IMR-90 (cell line): ENCODE results near the gene SCYGR3. TPM values are rescaled to one million over a fixed set of nuclear protein-coding genes. Genes with fewer than 3 reads are reported as not detected.

ENCODE experiments used
- ATAC-seq: fragments of 200-7000 bp; cut with Tn5 transposase; 2 replicates; pipeline ENCODE4 v1.9.1; 2020; ENCODE audit warnings: low read depth, mild to moderate bottlenecking, moderate library complexity
- BruUV-seq: library from RNA; stranded (reverse); fragments of 400-500 nt; replicated peaks from 2 replicates; lab custom pipeline; 2021; lab: Mats Ljungman, UMichigan
- CTCF ChIA-PET: fragments of 300-600 bp; formaldehyde crosslinking; extraction: SDS; loops from one replicate; lab custom pipeline; 2021; ENCODE audit warnings: antibody characterized with exemption; lab: Yijun Ruan, JAX
- POLR2A ChIA-PET: fragments of 300-600 bp; sonication (Branson Sonifier 250); formaldehyde crosslinking; loops from one replicate; lab custom pipeline; 2022; ENCODE audit warnings: antibody characterized with exemption; ENCODE audit not compliant: unreplicated experiment; lab: Charles Lee
- DNase-seq: peaks from one replicate; pipeline ENCODE4 v3.0.0; 2013
- H2AFZ ChIP-seq: replicated peaks from 2 replicates; pipeline ENCODE3; 2013; ENCODE audit warnings: low read length, mild to moderate bottlenecking; ENCODE audit not compliant: poor library complexity
- H2AK5ac ChIP-seq: 2 replicates; pipeline ENCODE4 v1.6.1; 2013; ENCODE audit warnings: low read depth, low read length, inconsistent platforms
- H2AK9ac ChIP-seq: replicated peaks from 2 replicates; pipeline ENCODE3; 2013; ENCODE audit warnings: mild to moderate bottlenecking, low read depth, low read length, moderate library complexity; ENCODE audit not compliant: poor library complexity
- H2BK120ac ChIP-seq: 2 replicates; pipeline ENCODE4 v1.6.1; 2013; ENCODE audit warnings: low read depth, low read length, inconsistent platforms
- H2BK15ac ChIP-seq: 3 replicates; pipeline ENCODE4 v1.6.1; 2013; ENCODE audit warnings: low read depth, low read length, inconsistent platforms
- H2BK20ac ChIP-seq: 2 replicates; pipeline ENCODE4 v1.6.1; 2013; ENCODE audit warnings: low read depth, mild to moderate bottlenecking, inconsistent platforms, low read length, moderate library complexity
- H2BK5ac ChIP-seq: 2 replicates; pipeline ENCODE4 v1.6.1; 2013; ENCODE audit warnings: mild to moderate bottlenecking, low read depth, low read length, inconsistent platforms; ENCODE audit not compliant: poor library complexity, severe bottlenecking
- H3K14ac ChIP-seq: replicated peaks from 2 replicates; pipeline ENCODE4 v1.6.1; 2013; ENCODE audit warnings: low read depth, low read length, inconsistent platforms
- H3K18ac ChIP-seq: 2 replicates; pipeline ENCODE4 v1.6.1; 2013; ENCODE audit warnings: low read depth, low read length, control low read depth
- H3K23ac ChIP-seq: 2 replicates; pipeline ENCODE4 v1.6.1; 2013; ENCODE audit warnings: low read depth, low read length, inconsistent platforms
- H3K27ac ChIP-seq: 2 replicates; pipeline ENCODE4 v1.5.1; 2013; ENCODE audit warnings: mild to moderate bottlenecking, control low read depth, low read length; ENCODE audit not compliant: insufficient read depth
- H3K27me3 ChIP-seq: 2 replicates; pipeline ENCODE4 v1.6.1; 2013; ENCODE audit warnings: low read length; ENCODE audit not compliant: control insufficient read depth, insufficient read depth
- H3K36me3 ChIP-seq: 2 replicates; pipeline ENCODE4 v1.6.1; 2013; ENCODE audit warnings: low read length, mixed read lengths; ENCODE audit not compliant: control insufficient read depth, insufficient read depth
- H3K4ac ChIP-seq: 2 replicates; pipeline ENCODE4 v1.6.1; 2013; ENCODE audit warnings: low read depth, low read length, inconsistent platforms
- H3K4me1 ChIP-seq: 2 replicates; pipeline ENCODE4 v1.6.1; 2013; ENCODE audit warnings: low read length, mixed read lengths; ENCODE audit not compliant: control insufficient read depth, insufficient read depth
- H3K4me2 ChIP-seq: 2 replicates; pipeline ENCODE4 v1.6.1; 2013; ENCODE audit warnings: low read depth, mild to moderate bottlenecking, control low read depth, low read length, moderate library complexity
- H3K4me3 ChIP-seq: 2 replicates; pipeline ENCODE4 v1.5.1; 2013; ENCODE audit warnings: low read depth, mild to moderate bottlenecking, control low read depth, low read length, moderate library complexity; ENCODE audit not compliant: insufficient read depth
- H3K56ac ChIP-seq: 2 replicates; pipeline ENCODE4 v1.6.1; 2013; ENCODE audit warnings: low read length, inconsistent platforms; ENCODE audit not compliant: insufficient read depth; ENCODE audit errors: extremely low read depth
- H3K79me1 ChIP-seq, 2 experiments: 2 replicates each; pipeline ENCODE4 v1.6.1; 2013; ENCODE audit warnings: low read length in 2 of 2, inconsistent platforms in 1 of 2, low read depth in 1 of 2
- H3K9ac ChIP-seq: 2 replicates; pipeline ENCODE4 v1.6.1; 2013; ENCODE audit warnings: low read depth, low read length, control low read depth
- H3K9me1 ChIP-seq: 2 replicates; pipeline ENCODE4 v1.6.1; 2013; ENCODE audit warnings: low read length, inconsistent platforms; ENCODE audit not compliant: insufficient read depth
- H3K9me3 ChIP-seq: 2 replicates; pipeline ENCODE4 v1.6.1; 2013; ENCODE audit warnings: low read length; ENCODE audit not compliant: control insufficient read depth, insufficient read depth
- H4K20me1 ChIP-seq: 2 replicates; pipeline ENCODE4 v1.6.1; 2013; ENCODE audit warnings: low read length, inconsistent platforms; ENCODE audit not compliant: insufficient read depth
- H4K5ac ChIP-seq: 2 replicates; pipeline ENCODE4 v1.6.1; 2013; ENCODE audit warnings: mild to moderate bottlenecking, low read depth, low read length, control low read depth
- H4K8ac ChIP-seq, 2 experiments: 2 replicates each; pipeline ENCODE4 v1.6.1; 2013; ENCODE audit warnings: low read depth in 2 of 2, low read length in 2 of 2, control low read depth in 1 of 2, inconsistent platforms in 1 of 2
- H4K91ac ChIP-seq: 2 replicates; pipeline ENCODE4 v1.6.1; 2013; ENCODE audit warnings: low read depth, low read length, inconsistent platforms; ENCODE audit not compliant: insufficient read depth
- BHLHE40 ChIP-seq: fragments of 150-350 bp; IDR thresholded peaks from 2 replicates; pipeline ENCODE4 v1.6.1; 2016; ENCODE audit warnings: mild to moderate bottlenecking, low read depth, low read length
- CEBPB ChIP-seq: IDR thresholded peaks from 2 replicates; pipeline ENCODE4 v1.6.1; 2012; ENCODE audit warnings: low read depth, low read length, improper control_type of control experiment
- FOS ChIP-seq: fragments of 150-350 bp; IDR thresholded peaks from 2 replicates; pipeline ENCODE4 v1.6.1; 2016; ENCODE audit warnings: low read depth, low read length
- MAFK ChIP-seq: IDR thresholded peaks from 2 replicates; pipeline ENCODE4 v1.6.1; 2012; ENCODE audit warnings: low read depth, low read length, improper control_type of control experiment
- MXI1 ChIP-seq: IDR thresholded peaks from 2 replicates; pipeline ENCODE4 v1.6.1; 2012; ENCODE audit warnings: low read depth, mild to moderate bottlenecking, low read length, moderate library complexity, borderline replicate concordance
- POLR2A ChIP-seq: IDR thresholded peaks from 2 replicates; pipeline ENCODE4 v1.6.1; 2012; ENCODE audit warnings: mild to moderate bottlenecking, low read depth, low read length
- RAD21 ChIP-seq: IDR thresholded peaks from 2 replicates; pipeline ENCODE4 v1.6.1; 2012; ENCODE audit warnings: low read length, improper control_type of control experiment
- RFX5 ChIP-seq: IDR thresholded peaks from 2 replicates; pipeline ENCODE4 v1.8.0; 2012; ENCODE audit warnings: low read depth, mild to moderate bottlenecking, low read length, moderate library complexity
- SMC3 ChIP-seq: fragments of 150-350 bp; IDR thresholded peaks from 2 replicates; pipeline ENCODE4 v1.6.1; 2016; ENCODE audit warnings: low read depth, mild to moderate bottlenecking, antibody characterized with exemption, low read length, moderate library complexity
- WGBS, 2 experiments: methylation state at CpG; one replicate each; pipeline versions ENCODE4 v1.1.5 to v1.1.7; 2013; ENCODE audit warnings: missing lambda C conversion rate in 2 of 2; ENCODE audit not compliant: insufficient read length in 1 of 2; ENCODE audit errors: extremely low coverage in 2 of 2; 5-methylcytosine and 5-hydroxymethylcytosine counted together
- dilution Hi-C: fragments of 300-500 bp; cut with HindIII; formaldehyde crosslinking; loops from one replicate; pipeline ENCODE4 v1.14.3; 2018; ENCODE audit warnings: low sequenced_read_pairs; ENCODE audit not compliant: unreplicated experiment
- in situ Hi-C: fragments of 300-500 bp; cut with MboI; formaldehyde crosslinking; loops from 3 replicates; pipeline ENCODE4 v1.14.3; 2019; ENCODE audit warnings: low sequenced_read_pairs, inconsistent platforms, mixed read lengths
- intact Hi-C: fragments of 100-400 bp; cut with micrococcal nuclease; formaldehyde crosslinking; loops from 2 replicates; pipeline ENCODE4 v1.10.0; 2022
- polyA plus RNA-seq, 3 experiments: library from polyadenylated mRNA; depleted of rRNA; stranded (reverse); fragments of >200 nt; gene quantifications; 2 replicates each; pipeline ENCODE4 v1.2.3, GENCODE V29; 2012; ENCODE audit warnings: low replicate concordance in 1 of 3
- total RNA-seq: library from RNA; depleted of rRNA; stranded (reverse); fragments of >200 nt; gene quantifications from 2 replicates; pipeline ENCODE4 v1.2.3, GENCODE V29; 2012
- TF ChIP-seq, protein P1 (sequence below): fragments of 150-350 bp; IDR thresholded peaks from 2 replicates; pipeline ENCODE4 v1.6.1; 2017; ENCODE audit warnings: mild to moderate bottlenecking, antibody characterized with exemption, low read length, low read depth

SCYGR3 gene
- total and polyA plus RNA-seq, 2 of the 4 experiments (the other 2 are of a cell fraction) = not detected

DNA sequence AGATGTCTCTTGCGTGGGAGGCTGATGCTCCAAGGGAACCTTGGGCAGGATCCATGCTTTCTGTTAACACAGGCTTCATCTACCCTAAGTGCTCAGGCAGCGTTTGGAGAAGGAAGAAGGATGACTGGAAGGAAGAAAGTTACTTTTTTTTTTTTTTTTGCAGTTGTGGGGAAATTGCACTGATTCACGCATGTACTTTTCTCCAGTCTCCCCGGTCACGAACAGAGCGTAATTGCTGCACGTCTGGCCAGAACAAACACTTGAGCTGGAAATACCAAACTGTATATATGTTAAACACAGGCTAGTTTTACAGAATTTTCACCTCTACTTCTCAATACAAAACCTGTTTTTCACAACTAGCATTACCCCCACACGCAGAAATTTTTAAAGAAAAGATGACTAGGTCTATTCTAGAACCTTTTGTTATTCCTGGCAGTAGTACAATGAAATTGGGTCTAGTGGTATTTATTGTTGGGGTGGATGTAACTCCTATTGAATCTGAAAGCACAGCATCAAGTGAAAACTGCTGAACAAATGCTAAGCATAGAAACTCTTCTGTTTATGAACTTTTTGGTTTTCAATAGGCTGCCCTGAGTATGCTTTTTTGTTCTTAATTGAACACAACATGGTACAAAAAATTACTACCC lies 42.7 kb upstream of the SCYGR3 start:
- no peak overlapping the region for H2BK20ac ChIP-seq
- ATAC-seq (no peak), DNase-seq (peak; percentile 19)
- no peak overlapping the region for H4K5ac ChIP-seq
- dilution Hi-C loops = no loop called here
- no peak overlapping the region for H3K27ac ChIP-seq
- no peak overlapping the region for H3K9ac ChIP-seq
- H3K4ac ChIP-seq = no peak overlapping the region
- in situ Hi-C loops = no loop called here
- H3K4me3 ChIP-seq = no peak overlapping the region
- BruUV-seq = no TSS peak
- intact Hi-C loops = loop anchor here (5.0 kb wide), 1 partner anchor 205 kb away; no protein-coding TSS in a partner anchor
- POLR2A ChIA-PET = no interaction called here
- H4K8ac ChIP-seq = no peak overlapping the region
- no peaks in the 10 kb centered on the region for H4K20me1 ChIP-seq
- H2BK5ac ChIP-seq = no peak overlapping the region
- H3K56ac ChIP-seq = no peak overlapping the region
- no peaks in the 10 kb centered on the region for H3K9me1 ChIP-seq
- no peak overlapping the region for H2BK120ac ChIP-seq
- no peak overlapping the region; the same call in 1 of the 2 replicates for H2AK5ac ChIP-seq
- H2BK15ac ChIP-seq = no peak overlapping the region
- no peaks in the 10 kb centered on the region for H3K79me1 ChIP-seq
- no peak overlapping the region for H3K14ac ChIP-seq
- no peak overlapping the region for H3K4me2 ChIP-seq
- TF ChIP-seq MXI1 (no peak), RFX5 (no peak), MAFK (no peak), CEBPB (no peak), BHLHE40 (no peak), RAD21 (no peak), FOS (no peak), SMC3 (no peak), POLR2A (no peak)
- TF ChIP-seq, protein P1, sequence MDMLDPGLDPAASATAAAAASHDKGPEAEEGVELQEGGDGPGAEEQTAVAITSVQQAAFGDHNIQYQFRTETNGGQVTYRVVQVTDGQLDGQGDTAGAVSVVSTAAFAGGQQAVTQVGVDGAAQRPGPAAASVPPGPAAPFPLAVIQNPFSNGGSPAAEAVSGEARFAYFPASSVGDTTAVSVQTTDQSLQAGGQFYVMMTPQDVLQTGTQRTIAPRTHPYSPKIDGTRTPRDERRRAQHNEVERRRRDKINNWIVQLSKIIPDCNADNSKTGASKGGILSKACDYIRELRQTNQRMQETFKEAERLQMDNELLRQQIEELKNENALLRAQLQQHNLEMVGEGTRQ = no peak
- no peaks in the 10 kb centered on the region for H3K36me3 ChIP-seq
- H4K91ac ChIP-seq = no peak overlapping the region
- CTCF ChIA-PET = interaction anchor here (0.7 to 1.3 kb wide), 8 partner anchors 13 to 233 kb away, joined by 3 to 18 read pairs (median 4); no protein-coding TSS in a partner anchor
- H3K18ac ChIP-seq = no peak overlapping the region
- WGBS, 2 experiments = no CpG with 5 or more reads among the region's 8 CpGs
- no peak overlapping the region for H2AK9ac ChIP-seq
- H2AFZ ChIP-seq = no peak overlapping the region
- no peaks in the 10 kb centered on the region for H3K9me3 ChIP-seq
- H3K27me3 ChIP-seq = no peaks in the 10 kb centered on the region
- H3K4me1 ChIP-seq = no peaks in the 10 kb centered on the region
- no peak overlapping the region for H3K23ac ChIP-seq
